SHP77 treated with DMSO at 0.1 percent for 48 hours (cell line): ENCODE data around the gene SPOCD1.

Experiments used
- DNase-seq: peaks from one replicate; lab custom pipeline; 2025; lab: John Stamatoyannopoulos, UW

SPOCD1 gene

GRCh38 chr1:31771891-31772668, 43.7 kb downstream of the SPOCD1 start:
- DNase-seq, result no peak

GRCh38 chr1:31769720-31770390, 46.0 kb downstream of the SPOCD1 start:
- DNase-seq, result no peak

GRCh38 chr1:31768939-31769704, 46.7 kb downstream of the SPOCD1 start:
- DNase-seq, result no peak

GRCh38 chr1:31768407-31768907, 47.4 kb downstream of the SPOCD1 start:
- DNase-seq, result no peak

GRCh38 chr1:31767225-31767624, 48.6 kb downstream of the SPOCD1 start:
- no peak for DNase-seq

GRCh38 chr1:31765516-31765915, 50.3 kb downstream of the SPOCD1 start:
- no peak for DNase-seq

GRCh38 chr1:31765041-31765467, 50.8 kb downstream of the SPOCD1 start:
- DNase-seq, result peak; percentile 54

GRCh38 chr1:31764312-31765040, 51.3 kb downstream of the SPOCD1 start, which contains the start of gene ADGRB2:
Gene ADGRB2 (minus strand): TSS chr1:31764340. CDS start chr1:31757221, 7,119 bp downstream.
- no peak for DNase-seq

- DNase-seq, result no peak
Observed at GRCh38 chr1:31763671-31764311, 52.0 kb downstream of the SPOCD1 start.

GRCh38 chr1:31762726-31763670, 52.8 kb downstream of the SPOCD1 start:
- peak; percentile 71 for DNase-seq

GRCh38 chr1:31762323-31762722, 53.5 kb downstream of the SPOCD1 start:
- DNase-seq, result no peak

- DNase-seq, result no peak
Observed at GRCh38 chr1:31761883-31762282, 53.9 kb downstream of the SPOCD1 start.

GRCh38 chr1:31760471-31761470, 55.1 kb downstream of the SPOCD1 start:
- peak; percentile 43 for DNase-seq

- DNase-seq, result no peak
Observed at GRCh38 chr1:31759298-31760023, 56.4 kb downstream of the SPOCD1 start.

GRCh38 chr1:31758823-31759222, 57.0 kb downstream of the SPOCD1 start:
- DNase-seq, result no peak

- no peak for DNase-seq
Observed at GRCh38 chr1:31757989-31758388, 57.8 kb downstream of the SPOCD1 start.

GRCh38 chr1:31757204-31757679, 58.6 kb downstream of the SPOCD1 start:
- DNase-seq, result no peak

GRCh38 chr1:31756578-31756977, 59.2 kb downstream of the SPOCD1 start:
- DNase-seq, result no peak
